GM18907 (cell line): ENCODE measurements around the gene CASQ2.

Source experiments
- ATAC-seq: cut with Tn5 transposase; IDR thresholded peaks from one replicate; pipeline ENCODE4 v1.9.1; 2021; ENCODE audit warnings: mild to moderate bottlenecking, moderate library complexity; ENCODE audit not compliant: unreplicated experiment

CASQ2 gene

GRCh38 chr1:115732316-115732715, 36.2 kb downstream of the CASQ2 start:
- ATAC-seq = no peak

GRCh38 chr1:115729756-115730155, 38.8 kb downstream of the CASQ2 start:
- peak; percentile 88 for ATAC-seq

DNA sequence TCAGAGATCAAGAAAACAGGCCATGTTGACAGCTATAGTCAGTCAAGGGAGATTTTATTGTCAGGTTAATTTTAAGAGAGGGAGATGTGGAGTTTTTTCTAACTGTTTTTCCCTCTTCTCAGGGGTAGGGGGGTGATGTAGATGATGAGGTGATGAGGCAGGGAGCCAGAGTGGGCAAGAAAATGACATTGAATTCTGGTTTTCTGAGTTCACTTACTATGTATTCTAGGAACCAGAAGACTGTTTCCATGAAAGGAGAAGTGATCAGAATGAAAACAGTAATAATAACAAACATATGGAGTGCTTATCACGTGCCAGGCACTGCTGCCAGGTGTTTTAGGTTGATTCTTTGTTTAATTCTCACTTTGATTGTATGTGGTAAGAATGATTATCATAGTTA, 40.2 kb downstream of the CASQ2 start:
- ATAC-seq = no peak

DNA sequence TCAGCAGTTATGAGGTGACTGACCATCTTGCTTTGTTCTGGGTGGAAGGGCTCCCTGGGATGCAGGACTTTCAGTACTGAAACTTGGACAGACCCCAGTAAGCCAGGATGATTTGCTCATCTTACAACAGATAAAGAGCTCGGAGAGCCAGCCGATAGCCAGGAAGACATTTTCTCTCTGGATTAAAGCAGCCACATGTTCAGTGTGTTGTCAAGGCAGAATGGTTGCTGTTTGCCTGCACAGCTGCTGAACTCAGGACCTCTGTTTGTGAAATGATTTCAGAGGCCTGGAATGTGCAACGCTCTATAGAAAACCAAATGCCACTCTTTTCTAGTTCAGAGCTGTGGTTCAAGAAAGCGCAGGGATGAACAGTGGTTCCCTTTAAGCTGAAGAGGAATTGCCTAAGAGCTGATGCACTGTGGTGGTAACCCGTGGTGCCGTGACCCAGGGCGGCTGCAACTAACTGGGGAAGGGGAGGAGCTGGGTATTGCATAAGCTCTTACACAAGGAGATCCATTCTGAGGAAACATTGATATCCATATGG, 40.7 kb downstream of the CASQ2 start:
- ATAC-seq = no peak

DNA sequence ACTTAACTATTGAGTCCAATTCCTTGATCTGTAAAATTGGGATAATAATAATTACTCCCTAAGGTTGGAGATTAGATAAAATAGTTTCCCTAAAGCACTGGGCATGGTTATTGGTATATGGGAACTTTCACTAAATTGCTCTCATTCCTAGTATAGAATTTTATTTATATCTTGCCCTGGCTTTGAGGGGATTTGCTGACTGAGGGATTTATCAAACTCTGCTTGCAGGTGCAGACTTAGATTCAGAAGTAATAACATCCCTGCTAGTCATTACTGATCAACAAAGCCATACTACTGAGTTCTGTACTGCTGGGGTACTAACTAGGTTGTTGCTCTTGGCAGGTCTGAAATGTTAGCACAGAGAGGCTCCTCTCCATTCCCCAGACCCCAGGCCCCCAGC, 41.9 kb downstream of the CASQ2 start:
- ATAC-seq = no peak

DNA sequence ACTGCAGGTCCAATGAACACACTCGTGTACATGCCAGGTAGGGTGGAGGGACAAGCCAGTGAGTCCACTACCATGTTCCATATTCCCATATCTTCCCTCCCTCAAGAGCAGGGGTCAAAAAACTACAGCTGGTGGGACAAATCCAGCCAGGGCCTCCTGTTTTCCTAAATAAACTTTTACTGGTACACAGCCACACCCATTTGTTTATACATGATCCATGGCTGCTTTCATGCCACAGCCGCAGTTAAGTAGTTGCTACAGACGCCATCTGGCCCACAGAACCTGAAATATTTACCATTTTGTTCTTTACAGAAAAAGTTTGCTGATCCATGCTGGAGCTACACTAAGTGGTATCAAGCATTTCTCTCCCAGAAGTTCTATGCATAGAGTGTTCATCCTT, 42.4 kb downstream of the CASQ2 start:
- ATAC-seq = no peak

- no peak for ATAC-seq
Observed at GRCh38 chr1:115725600-115725999, 42.9 kb downstream of the CASQ2 start.

GRCh38 chr1:115723756-115724155, 44.8 kb downstream of the CASQ2 start:
- ATAC-seq = no peak

- ATAC-seq = no peak
Observed at GRCh38 chr1:115722221-115722620, 46.3 kb downstream of the CASQ2 start.

DNA sequence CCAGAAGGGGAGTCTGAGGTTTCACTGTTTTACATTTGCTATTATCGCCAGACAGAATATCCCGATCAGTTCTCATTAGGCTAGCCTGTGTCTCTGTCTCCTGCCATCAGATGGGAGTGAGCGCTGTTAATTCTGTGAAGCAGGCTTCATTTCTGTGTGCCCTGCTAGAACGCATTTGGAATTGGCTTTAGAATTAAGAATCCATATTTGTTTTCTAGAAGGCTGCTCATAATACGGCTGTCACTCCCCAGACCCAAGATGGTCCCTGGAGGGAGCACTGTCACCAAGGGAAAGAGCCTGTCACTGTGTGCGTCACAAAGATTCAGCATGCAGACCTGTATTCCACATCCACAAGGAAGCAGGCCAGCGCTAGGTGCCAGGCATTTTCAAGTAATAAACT, 49.2 kb downstream of the CASQ2 start:
- no peak for ATAC-seq

DNA sequence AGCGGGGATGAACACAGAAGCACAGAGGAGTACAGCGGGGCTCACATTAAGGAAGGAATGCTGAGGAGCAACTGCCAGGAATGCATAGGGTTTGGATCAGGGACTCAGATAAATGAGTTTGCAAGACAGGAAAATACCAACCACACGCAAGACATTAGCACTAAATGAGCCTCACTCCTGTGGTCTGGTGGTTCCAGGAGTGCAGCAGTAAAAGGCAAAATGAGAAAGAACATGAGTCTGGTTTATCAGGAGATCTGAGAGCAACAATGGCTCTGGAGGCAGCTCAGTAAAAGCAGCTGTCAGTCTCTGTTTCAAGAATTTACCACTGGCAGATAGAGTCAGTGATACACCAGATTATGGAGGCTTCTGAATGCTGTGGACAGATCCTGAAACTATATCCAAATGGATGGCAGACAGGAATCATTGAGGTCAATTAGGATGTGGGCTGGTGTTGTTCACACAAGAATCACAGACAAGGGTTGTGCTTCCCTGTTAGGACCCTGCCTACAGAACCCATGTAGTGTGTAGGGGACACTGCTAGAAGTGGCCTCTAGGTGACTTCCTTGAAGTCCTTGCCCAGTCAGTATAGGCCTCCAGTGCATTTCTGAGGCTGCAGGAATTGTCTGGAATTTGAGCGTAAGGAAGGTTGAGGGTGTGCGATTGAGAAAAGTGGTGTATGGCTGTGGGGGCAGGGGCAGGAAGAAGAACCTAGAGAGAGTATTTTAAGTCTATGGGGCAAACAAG, 50.3 kb downstream of the CASQ2 start:
- ATAC-seq = no peak

- ATAC-seq = no peak
Observed at GRCh38 chr1:115717541-115717940, 51.0 kb downstream of the CASQ2 start.

DNA sequence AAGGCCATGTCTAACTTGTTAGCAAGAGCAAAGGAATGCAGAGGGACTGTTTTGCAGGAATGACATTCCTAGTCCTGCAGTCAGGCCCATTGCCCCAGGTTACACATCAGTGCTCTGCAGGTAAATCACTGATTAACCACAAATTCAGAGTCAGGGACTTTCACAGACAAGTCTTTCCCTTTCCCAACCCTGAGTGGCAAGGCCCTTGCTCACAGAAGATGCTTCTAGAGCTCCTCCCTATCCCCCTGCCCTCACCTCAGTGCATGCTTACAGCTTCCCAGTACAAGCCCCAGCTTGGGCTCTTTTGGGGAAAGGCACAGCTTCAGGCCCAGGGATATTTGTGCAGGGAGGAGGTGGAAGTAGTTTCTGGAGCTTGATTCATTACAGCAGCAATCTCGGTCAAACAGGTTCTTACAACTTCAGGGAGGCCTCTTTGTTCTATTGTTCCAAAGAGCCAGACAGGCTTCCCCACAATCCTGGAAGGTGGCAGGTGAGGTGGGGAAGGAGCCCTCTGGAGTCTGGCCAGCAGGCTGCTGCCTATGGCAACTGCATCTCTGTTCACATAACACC, 53.9 kb downstream of the CASQ2 start:
- ATAC-seq = no peak

GRCh38 chr1:115713906-115714305, 54.6 kb downstream of the CASQ2 start:
- no peak for ATAC-seq

DNA sequence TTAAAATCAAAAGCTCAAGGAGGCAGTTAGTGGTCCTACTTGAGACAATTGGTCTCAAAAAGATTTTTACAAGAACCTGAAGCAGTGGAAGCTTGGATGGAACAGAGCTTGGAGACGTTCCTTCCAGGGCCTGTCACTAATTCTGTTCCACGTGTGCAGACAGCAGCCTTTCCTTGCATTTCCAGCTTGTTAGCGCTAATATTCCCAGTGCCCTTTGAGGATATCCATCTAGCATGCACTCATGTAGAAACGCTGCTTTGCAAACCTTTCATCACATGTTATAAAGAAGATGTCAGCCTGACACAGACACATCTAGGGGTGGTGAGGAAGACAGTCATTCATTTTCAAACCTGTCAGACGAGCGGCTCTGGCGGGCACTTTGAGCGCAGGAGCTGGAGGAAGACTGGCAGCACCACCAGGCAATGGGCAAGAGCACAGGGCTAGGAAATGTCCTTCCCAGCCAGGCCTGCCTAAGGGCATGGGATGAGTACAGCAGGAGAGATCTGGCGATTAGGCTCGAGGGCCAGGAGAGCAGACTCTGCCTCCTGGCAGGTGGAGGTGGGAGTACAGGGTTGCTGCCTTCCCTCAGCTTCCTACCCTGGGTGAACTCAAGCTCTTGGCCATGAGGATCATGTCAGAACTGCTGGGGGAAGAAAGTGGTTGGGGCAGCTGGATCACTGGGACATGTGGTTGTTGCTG, 55.5 kb downstream of the CASQ2 start:
- ATAC-seq = no peak

GRCh38 chr1:115710859-115711624, 57.5 kb downstream of the CASQ2 start:
- ATAC-seq = no peak

- peak; percentile 67 for ATAC-seq
Observed at GRCh38 chr1:115706587-115707425, 61.7 kb downstream of the CASQ2 start.

DNA sequence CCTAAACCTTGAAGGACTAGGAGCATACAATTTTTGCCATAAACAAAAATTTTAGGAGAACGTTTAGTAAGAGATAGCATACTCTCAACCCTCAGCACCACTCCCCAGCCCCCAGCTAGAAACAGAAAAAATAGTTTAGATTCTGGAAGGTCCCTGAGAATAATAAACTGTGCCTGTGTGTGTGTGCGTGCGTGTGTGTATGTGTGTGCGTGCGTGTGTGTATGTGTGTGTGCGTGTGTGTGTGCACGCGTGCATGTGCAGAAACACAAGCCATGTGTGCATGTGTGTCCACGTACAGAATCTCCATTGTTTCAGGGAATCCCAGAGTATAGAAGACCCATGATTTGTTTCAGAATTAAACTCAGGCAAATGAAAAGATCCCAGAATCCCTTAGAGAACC, 62.6 kb downstream of the CASQ2 start:
- no peak for ATAC-seq

- ATAC-seq = no peak
Observed at GRCh38 chr1:115705085-115705951, 63.2 kb downstream of the CASQ2 start.
